H1 (cell line): ENCODE data around the gene KIF4A. TPM values are rescaled to one million over a fixed set of nuclear protein-coding genes. Genes with fewer than 3 reads are reported as not detected.

Experiments used
- CTCF ChIA-PET: fragments of 300-600 bp; sonication (Branson Sonifier 250); formaldehyde crosslinking; loops from one replicate; lab custom pipeline; 2021; ENCODE audit not compliant: partially characterized antibody; lab: Charles Lee
- POLR2A ChIA-PET: fragments of 300-600 bp; sonication (Branson Sonifier 250); formaldehyde crosslinking; loops from one replicate; lab custom pipeline; 2021; ENCODE audit warnings: inconsistent platforms; ENCODE audit not compliant: partially characterized antibody; lab: Charles Lee
- DNase-seq, 2 experiments: peaks; one replicate each; pipeline versions ENCODE4 v3.0.0 to v3.0.0-alpha.2; 2010 to 2022; ENCODE audit warnings: low spot score in 2 of 2, low read depth in 1 of 2, mixed read lengths in 1 of 2
- FAIRE-seq: peaks from 2 replicates; lab custom pipeline; 2011; peaks lifted over from hg19 to GRCh38; lab: Jason Lieb, UNC
- H2AFZ ChIP-seq: 2 replicates; pipeline ENCODE4 v1.8.1; 2012; ENCODE audit warnings: low read length, inconsistent platforms
- H2AK5ac ChIP-seq: 2 replicates; pipeline ENCODE4 v1.6.1; 2013; ENCODE audit warnings: low read depth, low read length
- H2BK120ac ChIP-seq: replicated peaks from 2 replicates; pipeline ENCODE3; 2013; ENCODE audit warnings: low read depth, low read length, inconsistent platforms
- H2BK12ac ChIP-seq: 2 replicates; pipeline ENCODE4 v1.6.1; 2013; ENCODE audit warnings: low read depth, low read length
- H2BK15ac ChIP-seq: 2 replicates; pipeline ENCODE4 v1.6.1; 2013; ENCODE audit warnings: low read length
- H2BK20ac ChIP-seq: 2 replicates; pipeline ENCODE4 v1.6.1; 2013; ENCODE audit warnings: low read length
- H2BK5ac ChIP-seq: 2 replicates; pipeline ENCODE4 v1.6.1; 2013; ENCODE audit warnings: low read depth, low read length
- H3K14ac ChIP-seq: 2 replicates; pipeline ENCODE4 v1.6.1; 2013; ENCODE audit warnings: inconsistent platforms; ENCODE audit not compliant: insufficient read length
- H3K18ac ChIP-seq: 2 replicates; pipeline ENCODE4 v1.6.1; 2013; ENCODE audit warnings: low read length; ENCODE audit errors: extremely low read depth
- H3K23ac ChIP-seq: 2 replicates; pipeline ENCODE4 v1.6.1; 2013; ENCODE audit warnings: inconsistent platforms; ENCODE audit not compliant: insufficient read length
- H3K23me2 ChIP-seq: 2 replicates; pipeline ENCODE4 v1.6.1; 2013; ENCODE audit warnings: low read depth, low read length
- H3K27ac ChIP-seq: 2 replicates; pipeline ENCODE4 v1.6.1; 2011; ENCODE audit warnings: low read depth, low read length, inconsistent platforms
- H3K27me3 ChIP-seq, 4 experiments: replicated peaks in 1 of 4; 1 replicate in 1 of 4; 2 replicates in 3 of 4; pipeline versions ENCODE4 v1.6.1 to v1.8.1; 2011 to 2013; ENCODE audit warnings: low read length in 3 of 4, mild to moderate bottlenecking in 3 of 4, inconsistent platforms in 2 of 4, mixed read lengths in 2 of 4, moderate library complexity in 1 of 4; ENCODE audit not compliant: control insufficient read depth in 3 of 4, insufficient read depth in 3 of 4; ENCODE audit errors: extremely low read depth in 1 of 4
- H3K36me3 ChIP-seq, 4 experiments: 2 replicates each; pipeline versions ENCODE4 v1.6.1 to v1.8.1; 2011 to 2013; ENCODE audit warnings: mild to moderate bottlenecking in 4 of 4, low read length in 3 of 4, moderate library complexity in 2 of 4, control low read depth in 1 of 4, inconsistent platforms in 1 of 4; ENCODE audit not compliant: insufficient read depth in 4 of 4, control insufficient read depth in 2 of 4
- H3K4ac ChIP-seq: replicated peaks from 2 replicates; pipeline ENCODE3; 2013; ENCODE audit warnings: low read length, low read depth, mixed read lengths, inconsistent platforms; ENCODE audit not compliant: insufficient read length
- H3K4me1 ChIP-seq, 4 experiments: replicated peaks in 1 of 4; 1 replicate in 1 of 4; 2 replicates in 3 of 4; pipeline versions ENCODE4 v1.6.1 to v1.8.1; 2011 to 2013; ENCODE audit warnings: low read length in 3 of 4, inconsistent platforms in 2 of 4, mixed read lengths in 1 of 4; ENCODE audit not compliant: insufficient read depth in 4 of 4, control insufficient read depth in 3 of 4
- H3K4me2 ChIP-seq, 2 experiments: 2 replicates each; pipeline versions ENCODE4 v1.6.1 to v1.8.1; 2011 to 2013; ENCODE audit warnings: low read depth in 2 of 2, low read length in 2 of 2, control low read depth in 1 of 2, inconsistent platforms in 1 of 2, mild to moderate bottlenecking in 1 of 2; ENCODE audit not compliant: insufficient read depth in 1 of 2
- H3K4me3 ChIP-seq, 4 experiments: fragments of 200-600, 300-600 bp in 1 of 4; sonication (generic), shearing (Covaris generic), sonication (Bioruptor Twin) in 1 of 4; 2 replicates each; pipeline versions ENCODE4 v1.5.1 to v1.8.1; 2011 to 2016; ENCODE audit warnings: low read length in 4 of 4, low read depth in 3 of 4, control low read depth in 2 of 4, inconsistent platforms in 2 of 4, mild to moderate bottlenecking in 2 of 4, mixed read lengths in 1 of 4, moderate library complexity in 1 of 4; ENCODE audit not compliant: insufficient read depth in 2 of 4; ENCODE audit errors: extremely low read depth in 1 of 4
- H3K56ac ChIP-seq: replicated peaks from 2 replicates; pipeline ENCODE3; 2013; ENCODE audit warnings: low read depth, mild to moderate bottlenecking, mixed read lengths, low read length, inconsistent platforms; ENCODE audit not compliant: insufficient read length
- H3K79me1 ChIP-seq: 2 replicates; pipeline ENCODE4 v1.6.1; 2013; ENCODE audit warnings: low read depth, low read length, control low read depth
- H3K79me2 ChIP-seq, 2 experiments: 2 replicates each; pipeline versions ENCODE4 v1.6.1 to v1.8.1; 2012 to 2013; ENCODE audit warnings: low read length in 2 of 2, mild to moderate bottlenecking in 2 of 2, inconsistent platforms in 1 of 2; ENCODE audit not compliant: insufficient read depth in 2 of 2, control insufficient read depth in 1 of 2
- H3K9ac ChIP-seq, 4 experiments: replicated peaks in 1 of 4; 1 replicate in 1 of 4; 2 replicates in 3 of 4; pipeline versions ENCODE4 v1.6.1 to v1.8.1; 2011 to 2013; ENCODE audit warnings: low read depth in 3 of 4, low read length in 3 of 4, control low read depth in 2 of 4, mild to moderate bottlenecking in 2 of 4, moderate library complexity in 2 of 4, inconsistent platforms in 1 of 4; ENCODE audit errors: extremely low read depth in 1 of 4
- H3K9me3 ChIP-seq, 2 experiments: 2 replicates each; pipeline versions ENCODE4 v1.6.1 to v1.8.1; 2012 to 2013; ENCODE audit warnings: mild to moderate bottlenecking in 2 of 2, moderate library complexity in 2 of 2, control low read depth in 1 of 2, inconsistent platforms in 1 of 2, low read depth in 1 of 2, low read length in 1 of 2, mixed read lengths in 1 of 2; ENCODE audit not compliant: insufficient read depth in 2 of 2
- H4K20me1 ChIP-seq, 2 experiments: replicated peaks in 1 of 2; 2 replicates each; pipeline versions ENCODE3 to v1.8.1; 2011 to 2013; ENCODE audit warnings: inconsistent platforms in 2 of 2, low read length in 2 of 2, mild to moderate bottlenecking in 1 of 2; ENCODE audit not compliant: insufficient read depth in 2 of 2, control insufficient read depth in 1 of 2
- H4K5ac ChIP-seq: 2 replicates; pipeline ENCODE4 v1.6.1; 2013; ENCODE audit warnings: low read length, low read depth, mixed read lengths, inconsistent platforms; ENCODE audit not compliant: insufficient read length
- H4K8ac ChIP-seq: 2 replicates; pipeline ENCODE4 v1.8.0; 2013; ENCODE audit warnings: mild to moderate bottlenecking, moderate library complexity, low read length, inconsistent platforms; ENCODE audit not compliant: insufficient read depth; ENCODE audit errors: extremely low read depth
- H4K91ac ChIP-seq: replicated peaks from 2 replicates; pipeline ENCODE3; 2013; ENCODE audit warnings: low read length, mixed read lengths, inconsistent platforms; ENCODE audit not compliant: insufficient read length
- ASH2L ChIP-seq: fragments of 200-600, 300-600 bp; sonication (generic); IDR thresholded peaks from one replicate; pipeline ENCODE4 v1.7.1; 2017; ENCODE audit warnings: low read length
- CEBPB ChIP-seq: IDR thresholded peaks from 2 replicates; pipeline ENCODE4 v1.6.1; 2012; ENCODE audit warnings: low read depth, low read length
- CTBP2 ChIP-seq: IDR thresholded peaks from 2 replicates; pipeline ENCODE4 v1.7.0; 2011; ENCODE audit warnings: borderline replicate concordance, mild to moderate bottlenecking, moderate library complexity, mixed read lengths, low read length; ENCODE audit not compliant: insufficient read depth, insufficient read length
- HDAC2 ChIP-seq, 2 experiments: fragments of 300-600 bp in 1 of 2; sonication (generic) in 1 of 2; IDR thresholded peaks; 2 replicates each; pipeline ENCODE4 v1.6.1; 2011 to 2012; ENCODE audit warnings: low read depth in 2 of 2, low read length in 2 of 2, mild to moderate bottlenecking in 2 of 2, moderate library complexity in 2 of 2, borderline replicate concordance in 1 of 2, inconsistent platforms in 1 of 2
- NRF1 ChIP-seq: IDR thresholded peaks from 2 replicates; pipeline ENCODE4 v1.6.1; 2011; ENCODE audit warnings: mild to moderate bottlenecking, low read depth, low read length, improper control_type of control experiment
- PHF8 ChIP-seq: fragments of 200-600 bp; sonication (generic); conservative IDR thresholded peaks from 2 replicates; pipeline ENCODE4 v1.7.1; 2012; ENCODE audit warnings: low read depth, mild to moderate bottlenecking, inconsistent platforms, low read length, moderate library complexity
- SP4 ChIP-seq: IDR thresholded peaks from 2 replicates; pipeline ENCODE4 v1.6.1; 2012; ENCODE audit warnings: low read length, inconsistent platforms
- TAF1 ChIP-seq: IDR thresholded peaks from 2 replicates; pipeline ENCODE4 v1.6.1; 2011; ENCODE audit warnings: mild to moderate bottlenecking, low read depth, low read length
- TBP ChIP-seq: IDR thresholded peaks from 2 replicates; pipeline ENCODE4 v1.6.1; 2011; ENCODE audit warnings: low read depth, low read length, improper control_type of control experiment
- YY1 ChIP-seq: IDR thresholded peaks from 2 replicates; pipeline ENCODE4 v1.6.1; 2011; ENCODE audit warnings: low read depth, mild to moderate bottlenecking, low read length
- WGBS, 2 experiments: shearing (Covaris generic) in 1 of 2; methylation state at CpG; one replicate each; pipeline versions ENCODE4 v1.1.6 to v1.1.7; 2013 to 2015; ENCODE audit warnings: low lambda C conversion rate in 2 of 2, mixed read lengths in 2 of 2, inconsistent platforms in 1 of 2, low coverage in 1 of 2, missing lambda C conversion rate in 1 of 2; ENCODE audit not compliant: insufficient replicate concordance in 2 of 2, insufficient coverage in 1 of 2, insufficient read length in 1 of 2; ENCODE audit errors: extremely low coverage in 1 of 2, missing lambda C conversion rate in 1 of 2; 5-methylcytosine and 5-hydroxymethylcytosine counted together
- polyA plus RNA-seq, 7 experiments: library from polyadenylated mRNA; depleted of rRNA in 3 of 7; stranded (reverse) in 5 of 7; unstranded in 2 of 7; fragments of >200 nt in 5 of 7; fragments of 200-250 nt in 2 of 7; gene quantifications; 1 replicate in 5 of 7; 2 replicates in 1 of 7; 4 replicates in 1 of 7; pipeline versions ENCODE4 v1.2.1 to v1.2.3, GENCODE V29; 2011 to 2013; ENCODE audit warnings: missing spikeins in 2 of 7, mixed read lengths in 2 of 7
- total RNA-seq: library from RNA; stranded (reverse); fragmentation: NEBNext Ultra II Directional; extraction: Animal tissue kit (Norgen Biotek cat#: 25700); gene quantifications from 2 replicates; pipeline ENCODE4 v1.2.1, GENCODE V29; 2021

KIF4A gene
- total and polyA plus RNA-seq, 2 of the 8 experiments (the other 6 are each of a cell fraction or from before 2014, with no cell fraction given): 10.9 to 35.7 TPM

DNA sequence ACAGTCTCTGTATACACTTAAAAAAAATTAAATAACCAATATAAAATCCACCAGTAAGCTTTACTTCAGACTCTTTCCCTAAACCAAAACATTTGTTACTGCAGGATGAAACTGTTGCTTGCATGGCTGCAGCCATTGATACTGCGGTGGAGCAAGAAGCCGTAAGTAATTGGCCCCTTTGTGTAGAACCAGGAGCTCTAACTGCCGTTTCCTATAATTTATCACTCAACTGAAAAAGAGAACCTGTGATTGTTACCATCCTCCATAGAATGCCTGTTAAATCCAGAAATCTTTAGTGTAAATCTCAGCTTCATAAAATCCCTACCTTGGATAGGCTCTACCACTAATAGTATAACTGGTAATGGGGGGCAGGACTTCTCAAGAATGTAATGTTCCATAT, 62.6 kb downstream of the KIF4A start:
- DNase-seq (no peak), FAIRE-seq (no peak)
- H2BK12ac ChIP-seq: no peak overlapping the region
- H2BK120ac ChIP-seq: no peak overlapping the region
- H3K79me2 ChIP-seq: no peaks in the 10 kb centered on the region
- no peak overlapping the region for H2BK20ac ChIP-seq
- ChIA-PET CTCF (no interaction called here), POLR2A (no interaction called here)
- H3K9ac ChIP-seq: no peak overlapping the region
- no peak overlapping the region for H4K8ac ChIP-seq
- TF ChIP-seq TBP (no peak), YY1 (no peak), SP4 (no peak), CEBPB (no peak), PHF8 (no peak), HDAC2 (IDR thresholded peaks at IDR 0.05; ENCODE audit: borderline replicate concordance in 1 of 2, low read depth in 2 of 2, low read length in 2 of 2) (no peak), NRF1 (no peak), TAF1 (no peak), CTBP2 (no peak), ASH2L (no peak)
- H3K23ac ChIP-seq: no peak overlapping the region
- no peak overlapping the region for H3K14ac ChIP-seq
- H3K79me1 ChIP-seq: no peaks in the 10 kb centered on the region
- H3K4me2 ChIP-seq: no peak overlapping the region
- no peak overlapping the region for H2BK5ac ChIP-seq
- no peak overlapping the region for H3K4me3 ChIP-seq
- H3K18ac ChIP-seq: no peak overlapping the region
- no peak overlapping the region for H2AFZ ChIP-seq
- no peak overlapping the region for H2BK15ac ChIP-seq
- no peak overlapping the region for H4K5ac ChIP-seq
- H3K56ac ChIP-seq: no peak overlapping the region
- no peaks in the 10 kb centered on the region for H3K27me3 ChIP-seq
- H3K27ac ChIP-seq: no peak overlapping the region
- no peak overlapping the region for H4K91ac ChIP-seq
- H4K20me1 ChIP-seq: no peaks in the 10 kb centered on the region
- H3K4ac ChIP-seq: no peak overlapping the region
- no peaks in the 10 kb centered on the region for H3K23me2 ChIP-seq
- H3K36me3 ChIP-seq: peaks cover 0 to 41% (median 14%) of the 10 kb centered on the region in 4 experiments; a peak in 5 of 8 replicates
- 94% methylated on average over 3 of the region's 3 CpGs; no CpG with 5 or more reads in 1 of the 2 experiments for WGBS, 2 experiments
- no peak overlapping the region for H2AK5ac ChIP-seq
- H3K4me1 ChIP-seq: no peaks in the 10 kb centered on the region
- H3K9me3 ChIP-seq: peaks cover 0 to 20% of the 10 kb centered on the region in 2 experiments; a peak in 2 of 4 replicates
